Motor neuron (in vitro differentiated cells): ENCODE results near the gene TMCO5A. TPM values are rescaled to one million over a fixed set of nuclear protein-coding genes. Genes with fewer than 3 reads are reported as not detected.

Experiments
- ATAC-seq, 8 experiments: fragments of 200-7000 bp; cut with Tn5 transposase; replicated peaks in 6 of 8; 2 replicates each; pipeline ENCODE4 v1.8.0; 2021; ENCODE audit warnings: mild to moderate bottlenecking in 8 of 8, moderate library complexity in 8 of 8
- H3K27ac ChIP-seq, 2 donors: fragments of 250-450 bp; sonication (Bioruptor Pico); 2 replicates each; pipeline ENCODE4 v1.9.0; 2021; ENCODE audit warnings: antibody characterized with exemption in 2 of 2, mild to moderate bottlenecking in 2 of 2, moderate library complexity in 1 of 2
- H3K4me1 ChIP-seq, 2 donors: fragments of 250-450 bp; sonication (Bioruptor Pico); replicated peaks in 1 of 2; 2 replicates each; pipeline ENCODE4 v1.6.1; 2021; ENCODE audit warnings: antibody characterized with exemption in 2 of 2, mild to moderate bottlenecking in 2 of 2, moderate library complexity in 1 of 2
- H3K4me3 ChIP-seq, 5 donors: fragments of 250-450 bp; sonication (Bioruptor Pico); 2 replicates each; pipeline ENCODE4 v1.9.0; 2021; ENCODE audit warnings: antibody characterized with exemption in 5 of 5, mild to moderate bottlenecking in 5 of 5, moderate library complexity in 4 of 5
- WGBS, 10 experiments: fragments of 450-650 bp; shearing (Covaris generic); methylation state at CpG; one replicate each; pipeline ENCODE4 v1.0.0; 2022; 5-methylcytosine and 5-hydroxymethylcytosine counted together
- in situ Hi-C, 9 experiments: fragments of 400-800 bp; cut with MboI; loops; one replicate each; pipeline ENCODE4 v1.15.0; 2021; ENCODE audit warnings: low sequenced_read_pairs in 9 of 9, low pct_unique_long_range_greater_than_20kb in 2 of 9; ENCODE audit not compliant: unreplicated experiment in 9 of 9
- total RNA-seq, 8 experiments: library from RNA; unstranded; fragments of 300-600 nt; gene quantifications; 2 replicates each; pipeline versions ENCODE4 v1.2.3 to v1.2.4, GENCODE V29; 2022

TMCO5A gene
- under 1 TPM in 4 of 8 experiments, not detected in 4; 0.10 to 0.76 (median 0.28) TPM for total RNA-seq

- H3K4me1 ChIP-seq = peaks cover 0 to 1% of the 10 kb centered on the region in 2 donors
- WGBS, 10 experiments = 0 to 20% (median 0%) methylated on average over 1 of the region's 1 CpG; no CpG with 5 or more reads in 5 of the 10 experiments
- ATAC-seq = no peak
- in situ Hi-C loops = no loop called here
- no peak within 1 kb of the TSS for H3K4me3 ChIP-seq
- no peak within 1 kb of the TSS for H3K27ac ChIP-seq
Measured at GRCh38 chr15:37934340-37934739, at the start of gene TMCO5A. Gene TMCO5A (plus strand): TSS chr15:37934640. CDS start chr15:37936324, 1,684 bp downstream.

GRCh38 chr15:37885651-37886050 lies 48.8 kb upstream of the TMCO5A start:
- ATAC-seq = no peak
- no peak overlapping the region for H3K4me3 ChIP-seq
- H3K27ac ChIP-seq = no peak overlapping the region
- in situ Hi-C loops = loop anchor here in 7 of 9 experiments (10.0 to 25.0 kb wide), 4 partner anchors 121 to 998 kb away; partner anchors contain the start of gene MEIS2 (in 4 of the 7)
- peaks cover 2 to 17% of the 10 kb centered on the region in 2 donors for H3K4me1 ChIP-seq

DNA sequence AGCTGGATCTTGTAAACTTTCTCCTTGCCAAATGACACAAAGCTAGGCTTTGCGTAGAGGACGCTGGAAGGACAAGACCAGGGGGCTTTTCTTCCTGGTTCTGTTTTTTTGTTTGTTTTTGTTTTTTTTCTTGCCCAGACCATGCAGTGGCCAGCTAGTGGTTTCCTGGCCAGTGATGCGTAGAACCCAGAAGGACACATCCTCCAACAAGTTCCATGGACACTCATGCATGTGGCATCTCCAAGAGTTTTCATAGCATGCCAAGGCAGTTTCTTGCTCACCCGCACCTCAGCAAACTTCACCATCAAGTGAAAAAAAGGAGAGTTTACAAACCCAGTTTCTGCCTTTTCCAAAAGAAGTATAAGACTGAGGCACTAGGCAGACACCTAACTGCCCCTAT lies 46.1 kb upstream of the TMCO5A start:
- Histone ChIP-seq H3K4me1 (peaks cover 0 to 11% of the 10 kb centered on the region in 2 donors), H3K27ac (no peak overlapping the region), H3K4me3 (no peak overlapping the region)
- ATAC-seq = no peak
- 60 to 100% (median 94%) methylated on average over 1 to 4 of the region's 4 CpGs; no CpG with 5 or more reads in 1 of the 10 experiments for WGBS, 10 experiments
- in situ Hi-C loops = loop anchor here in 7 of 9 experiments (10.0 to 25.0 kb wide), 4 partner anchors 124 to 1001 kb away; partner anchors contain the start of gene MEIS2 (in 4 of the 7)

GRCh38 chr15:37891766-37892368 lies 42.6 kb upstream of the TMCO5A start:
- Histone ChIP-seq H3K4me3 (no peak overlapping the region), H3K4me1 (peaks cover 0 to 8% of the 10 kb centered on the region in 2 donors), H3K27ac (no peak overlapping the region)
- WGBS, 10 experiments = 20 to 83% (median 60%) methylated on average over 1 to 4 of the region's 4 CpGs; no CpG with 5 or more reads in 3 of the 10 experiments
- ATAC-seq = peak; percentile 75 to 90 (median 83)
- in situ Hi-C loops = loop anchor here in 6 of 9 experiments (25.0 kb wide), 3 partner anchors 755 to 1005 kb away; partner anchors contain the start of gene MEIS2 (in 4 of the 6)

DNA sequence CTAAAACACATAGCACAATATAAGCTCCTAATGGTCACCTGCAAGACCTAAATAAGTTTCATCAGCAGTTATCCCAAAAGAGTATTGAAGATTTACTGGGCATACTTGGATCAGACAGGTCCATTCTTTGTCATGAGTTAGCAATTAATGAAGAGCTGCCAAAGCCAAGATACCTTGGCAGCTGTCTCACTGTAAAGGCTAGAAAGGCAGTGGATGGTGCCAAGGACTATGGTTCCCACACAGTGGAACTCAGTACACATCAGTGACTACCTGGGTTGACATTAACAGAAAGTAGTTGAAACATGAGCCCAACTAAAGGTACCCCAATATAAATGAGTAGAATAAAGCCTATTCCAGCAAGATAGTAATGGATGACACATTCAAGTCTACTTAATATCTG lies 41.1 kb upstream of the TMCO5A start:
- in situ Hi-C loops = loop anchor here in 6 of 9 experiments (25.0 kb wide), 3 partner anchors 756 to 1006 kb away; partner anchors contain the start of gene MEIS2 (in 4 of the 6)

DNA sequence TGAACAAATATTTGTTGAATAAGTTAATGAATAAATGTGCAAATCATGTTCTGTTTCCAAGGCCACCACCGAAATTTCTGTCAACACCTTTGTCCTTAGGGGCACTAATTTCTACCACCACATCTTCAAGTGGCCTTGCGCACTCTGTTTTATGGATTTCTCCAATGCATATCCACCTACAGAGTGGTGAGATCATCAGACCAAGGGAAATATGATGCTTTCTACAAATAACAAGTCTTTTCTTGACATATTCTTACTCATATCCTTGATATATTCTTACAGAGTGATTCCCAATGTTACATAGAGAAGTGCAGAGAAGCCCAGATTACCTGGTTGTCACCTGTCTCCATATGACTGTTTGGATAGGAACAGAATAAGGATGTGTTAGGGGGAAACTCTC lies 36.1 kb upstream of the TMCO5A start:
- ATAC-seq = peak in 3 of 8 experiments; percentile 53 to 68 (median 61)
- 0 to 100% (median 70%) methylated on average over 1 to 2 of the region's 2 CpGs; no CpG with 5 or more reads in 4 of the 10 experiments for WGBS, 10 experiments
- H3K27ac ChIP-seq = no peak overlapping the region
- H3K4me3 ChIP-seq = no peak overlapping the region
- no peaks in the 10 kb centered on the region for H3K4me1 ChIP-seq
- in situ Hi-C loops = loop anchor here in 6 of 9 experiments (25.0 kb wide), 3 partner anchors 761 to 1011 kb away; partner anchors contain the start of gene MEIS2 (in 4 of the 6)

More for the DNA sequence above, 41.1 kb upstream of the TMCO5A start:
- H3K4me1 ChIP-seq = peaks cover 0 to 8% of the 10 kb centered on the region in 2 donors
- H3K4me3 ChIP-seq = no peak overlapping the region
- ATAC-seq = no peak
- no peak overlapping the region for H3K27ac ChIP-seq

GRCh38 chr15:37900326-37901221 lies 33.9 kb upstream of the TMCO5A start:
- ATAC-seq = peak in 4 of 8 experiments; percentile 26 to 72 (median 44)
- Histone ChIP-seq H3K27ac (no peak overlapping the region), H3K4me3 (no peak overlapping the region), H3K4me1 (no peaks in the 10 kb centered on the region)
- WGBS, 10 experiments = 20 to 93% (median 59%) methylated on average over 1 to 6 of the region's 7 CpGs; no CpG with 5 or more reads in 2 of the 10 experiments
- in situ Hi-C loops = no loop called here

GRCh38 chr15:37902126-37902525 lies 32.3 kb upstream of the TMCO5A start:
- in situ Hi-C loops = no loop called here
- Histone ChIP-seq H3K27ac (no peak overlapping the region), H3K4me1 (peaks cover 0 to 5% of the 10 kb centered on the region in 2 donors), H3K4me3 (no peak overlapping the region)
- no peak for ATAC-seq

DNA sequence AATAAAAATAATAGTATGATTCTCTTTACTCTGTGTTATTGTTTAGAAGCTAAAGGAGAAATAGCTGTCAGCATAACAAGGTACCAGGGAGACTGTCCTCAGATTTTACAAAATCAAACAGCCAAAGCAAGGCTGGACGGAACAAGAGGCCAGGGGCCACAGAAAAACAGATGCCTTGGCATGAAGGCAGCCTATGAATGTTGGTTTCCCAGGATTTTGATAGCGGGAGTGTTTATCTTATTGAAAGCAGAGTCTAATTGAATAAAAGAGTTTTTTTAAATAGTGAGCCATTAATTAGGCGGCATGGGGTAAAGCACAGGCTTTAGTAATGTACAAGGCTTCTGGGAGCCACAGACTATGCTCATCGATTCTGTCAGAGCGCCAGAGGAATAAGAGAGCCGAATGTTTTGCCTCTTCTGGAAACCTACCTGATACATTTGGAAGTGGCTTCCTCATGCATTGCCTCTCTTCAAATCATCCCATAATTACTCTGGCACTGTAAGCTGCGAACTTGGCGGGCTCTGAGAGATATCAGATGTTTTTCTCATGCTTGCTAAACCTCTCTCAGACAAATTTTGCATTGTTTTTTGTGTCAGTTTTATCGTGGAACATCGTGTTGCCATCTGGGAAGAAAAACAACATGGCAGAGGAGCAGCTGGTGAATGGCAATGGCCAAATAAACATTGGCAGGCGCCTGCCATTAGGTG lies 30.4 kb upstream of the TMCO5A start:
- WGBS, 10 experiments = 31 to 94% (median 81%) methylated on average over 3 to 11 of the region's 11 CpGs

GRCh38 chr15:37907136-37907535 lies 27.3 kb upstream of the TMCO5A start:
- Histone ChIP-seq H3K4me3 (no peak overlapping the region), H3K27ac (no peak overlapping the region), H3K4me1 (peaks cover 0 to 11% of the 10 kb centered on the region in 2 donors)
- ATAC-seq = peak in 5 of 8 experiments; percentile 34 to 79 (median 49)
- in situ Hi-C loops = no loop called here
- WGBS, 10 experiments = 0 to 77% (median 43%) methylated on average over 1 of the region's 1 CpG; no CpG with 5 or more reads in 1 of the 10 experiments

More for the DNA sequence above, 30.4 kb upstream of the TMCO5A start:
- peak in 1 of 8 experiments; percentile 51 for ATAC-seq
- Histone ChIP-seq H3K27ac (no peak overlapping the region), H3K4me1 (peaks cover 0 to 11% of the 10 kb centered on the region in 2 donors), H3K4me3 (no peak overlapping the region)
- in situ Hi-C loops = no loop called here

- in situ Hi-C loops = no loop called here
Measured at GRCh38 chr15:37921527-37922385, 12.7 kb upstream of the TMCO5A start.

DNA sequence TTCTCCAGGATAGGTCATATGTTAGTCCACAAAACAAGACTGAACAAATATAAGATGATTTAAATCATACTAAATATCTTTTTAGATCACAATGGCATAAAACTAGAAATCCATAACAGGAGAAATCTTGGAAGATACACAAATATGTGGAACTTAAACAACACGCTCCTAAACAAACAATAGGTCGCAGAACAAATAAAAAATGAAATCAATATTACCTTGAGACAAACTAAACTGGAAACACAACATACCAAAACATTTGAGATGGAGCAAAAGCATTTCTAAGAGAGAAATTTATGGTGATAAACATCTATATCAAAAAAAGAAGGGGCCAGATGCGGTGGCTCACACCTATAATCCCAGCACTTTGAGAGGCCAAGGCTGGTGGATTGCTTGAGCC lies 8.3 kb upstream of the TMCO5A start:
- H3K4me3 ChIP-seq = no peak overlapping the region
- in situ Hi-C loops = no loop called here
- 69 to 100% (median 92%) methylated on average over 2 to 3 of the region's 3 CpGs; no CpG with 5 or more reads in 3 of the 10 experiments for WGBS, 10 experiments
- no peak for ATAC-seq
- H3K4me1 ChIP-seq = peaks cover 0 to 13% of the 10 kb centered on the region in 2 donors
- no peak overlapping the region for H3K27ac ChIP-seq

More at GRCh38 chr15:37921527-37922385, 12.7 kb upstream of the TMCO5A start:
- Histone ChIP-seq H3K4me1 (no peaks in the 10 kb centered on the region), H3K27ac (no peak overlapping the region), H3K4me3 (no peak overlapping the region)
- 0 to 100% (median 67%) methylated on average over 1 to 4 of the region's 6 CpGs; no CpG with 5 or more reads in 3 of the 10 experiments for WGBS, 10 experiments
- ATAC-seq = no peak
